ENCODE measurements around the gene SDK1. TPM values are rescaled to one million over a fixed set of nuclear protein-coding genes. Genes with fewer than 3 reads are reported as not detected.
A peak's percentile ranks its signal among the peaks of the same experiment; 100 is the strongest.

SDK1 gene
- total RNA-seq, 4 donors from 2014 or later: 2.0 to 9.3 (median 3.8) TPM

DNA sequence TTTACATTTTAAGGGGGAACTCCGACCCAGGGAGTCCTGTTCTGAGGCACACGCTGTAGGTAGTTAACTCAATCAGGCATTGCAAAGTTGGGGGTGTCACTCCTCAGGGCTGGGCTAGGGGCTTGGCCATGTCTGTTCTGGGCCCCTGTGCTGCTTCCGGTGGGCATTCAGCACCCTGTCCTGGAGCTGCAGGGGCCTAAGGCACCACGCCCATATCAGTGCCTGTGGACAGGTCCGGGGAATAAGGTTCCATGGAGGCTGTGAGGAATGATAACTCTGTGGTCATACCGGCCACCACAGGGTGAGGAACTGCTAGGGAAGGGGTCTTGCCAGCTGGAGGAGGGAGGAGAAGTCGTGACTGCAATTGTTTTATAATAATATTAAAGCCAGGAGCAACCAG, 842.0 kb downstream of the SDK1 start:
- Histone ChIP-seq H3K4me3 (no peak overlapping the region), H3K9me3 (no peaks in the 10 kb centered on the region), H3K4me1 (peaks cover 2 to 15% (median 3%) of the 10 kb centered on the region in 3 donors), H3K27me3 (peaks cover 0 to 61% (median 0%) of the 10 kb centered on the region in 4 donors), H3K27ac (no peak overlapping the region), H3K36me3 (no peaks in the 10 kb centered on the region)
- DNase-seq: no peak
- WGBS, 2 donors: 78 to 88% methylated on average over 6 of the region's 7 CpGs
- TF ChIP-seq, protein P1, sequence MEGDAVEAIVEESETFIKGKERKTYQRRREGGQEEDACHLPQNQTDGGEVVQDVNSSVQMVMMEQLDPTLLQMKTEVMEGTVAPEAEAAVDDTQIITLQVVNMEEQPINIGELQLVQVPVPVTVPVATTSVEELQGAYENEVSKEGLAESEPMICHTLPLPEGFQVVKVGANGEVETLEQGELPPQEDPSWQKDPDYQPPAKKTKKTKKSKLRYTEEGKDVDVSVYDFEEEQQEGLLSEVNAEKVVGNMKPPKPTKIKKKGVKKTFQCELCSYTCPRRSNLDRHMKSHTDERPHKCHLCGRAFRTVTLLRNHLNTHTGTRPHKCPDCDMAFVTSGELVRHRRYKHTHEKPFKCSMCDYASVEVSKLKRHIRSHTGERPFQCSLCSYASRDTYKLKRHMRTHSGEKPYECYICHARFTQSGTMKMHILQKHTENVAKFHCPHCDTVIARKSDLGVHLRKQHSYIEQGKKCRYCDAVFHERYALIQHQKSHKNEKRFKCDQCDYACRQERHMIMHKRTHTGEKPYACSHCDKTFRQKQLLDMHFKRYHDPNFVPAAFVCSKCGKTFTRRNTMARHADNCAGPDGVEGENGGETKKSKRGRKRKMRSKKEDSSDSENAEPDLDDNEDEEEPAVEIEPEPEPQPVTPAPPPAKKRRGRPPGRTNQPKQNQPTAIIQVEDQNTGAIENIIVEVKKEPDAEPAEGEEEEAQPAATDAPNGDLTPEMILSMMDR (IDR thresholded peaks at IDR 0.05): no peak
- no peak for TF ChIP-seq POLR2A (IDR thresholded peaks at IDR 0.05)
- intact Hi-C loops (cut with DNase I): no loop called here

DNA sequence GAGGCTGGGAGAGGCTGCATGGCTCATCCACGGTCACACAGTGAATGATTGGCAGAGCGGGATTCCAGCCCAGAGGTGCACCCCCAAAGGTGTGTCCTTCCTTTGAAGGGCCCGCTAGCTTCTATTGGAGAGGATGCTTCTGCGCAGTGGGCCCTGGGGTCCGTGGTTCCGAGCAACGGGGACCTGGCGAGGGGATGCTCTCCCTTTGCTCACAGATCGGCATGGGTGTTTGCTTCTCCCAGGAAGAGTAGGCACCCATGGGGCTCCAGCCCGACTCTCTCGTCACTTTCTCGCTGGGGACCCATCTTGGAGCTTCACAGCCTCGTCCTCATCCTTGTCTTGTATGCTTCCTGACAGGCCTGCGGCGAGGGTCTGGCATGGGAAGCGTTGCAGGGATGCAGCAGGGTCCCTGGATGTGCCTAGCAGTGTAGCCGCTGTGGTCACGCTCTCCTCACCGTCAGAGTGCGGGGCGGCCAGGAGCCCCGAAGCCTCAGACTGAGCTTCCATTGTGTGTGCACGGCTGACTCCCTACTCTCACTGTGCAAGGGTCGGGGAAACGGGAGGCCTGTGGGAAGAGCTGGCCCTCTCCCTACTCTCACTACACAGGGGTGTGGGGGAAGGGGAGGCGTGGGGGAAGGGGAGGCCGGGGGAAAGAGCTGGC, 842.6 kb downstream of the SDK1 start:
- TF ChIP-seq POLR2A (IDR thresholded peaks at IDR 0.05): no peak
- TF ChIP-seq, protein P1 (IDR thresholded peaks at IDR 0.05): no peak
- no peak overlapping the region for H3K27ac ChIP-seq
- WGBS, 2 donors: 90 to 98% methylated on average over 11 to 13 of the region's 27 CpGs

DNA sequence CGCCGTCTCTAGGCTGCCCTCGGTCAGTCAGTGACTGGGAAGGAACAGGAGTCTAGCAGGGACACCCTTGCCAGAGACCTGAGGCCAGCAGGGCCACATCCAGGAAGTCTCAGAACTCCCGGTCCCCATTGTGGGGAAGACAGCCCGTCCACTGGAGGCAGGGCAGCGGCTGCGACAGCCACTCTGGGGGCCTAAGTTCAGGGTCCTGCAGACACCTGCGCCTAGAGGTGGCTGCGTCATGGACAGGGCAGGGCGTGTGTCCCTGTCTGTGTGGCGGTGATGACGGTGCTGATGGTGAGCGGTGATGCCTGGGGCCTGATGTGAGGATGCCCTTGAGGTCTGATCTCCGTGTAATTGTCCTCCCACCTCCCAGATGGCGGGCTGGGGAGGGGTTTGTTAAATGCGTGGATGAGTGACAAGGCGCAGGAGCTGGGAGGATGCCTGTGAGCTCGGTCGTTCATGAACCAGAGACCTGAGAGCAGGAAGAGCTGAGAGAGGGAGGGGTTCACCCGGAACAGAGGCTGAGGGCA, 843.2 kb downstream of the SDK1 start:
- H3K27me3 ChIP-seq: peaks cover 0 to 69% (median 0%) of the 10 kb centered on the region in 4 donors
- 19 to 70% methylated on average over 3 to 14 of the region's 20 CpGs for WGBS, 2 donors
- intact Hi-C loops (cut with DNase I): no loop called here
- peaks cover 2 to 15% (median 3%) of the 10 kb centered on the region in 3 donors for H3K4me1 ChIP-seq
- H3K27ac ChIP-seq: no peak overlapping the region
- H3K36me3 ChIP-seq: no peaks in the 10 kb centered on the region
- TF ChIP-seq, protein P1 (IDR thresholded peaks at IDR 0.05): no peak
- no peak for TF ChIP-seq POLR2A (IDR thresholded peaks at IDR 0.05)
- peak overlapping the region in 2 of 4 donors; percentile 23 to 45 for H3K4me3 ChIP-seq
- no peak for DNase-seq
- no peaks in the 10 kb centered on the region for H3K9me3 ChIP-seq

More for the DNA sequence above, 842.6 kb downstream of the SDK1 start:
- peaks cover 0 to 67% (median 0%) of the 10 kb centered on the region in 4 donors for H3K27me3 ChIP-seq
- intact Hi-C loops (cut with DNase I): no loop called here
- peaks cover 2 to 15% (median 3%) of the 10 kb centered on the region in 3 donors for H3K4me1 ChIP-seq
- H3K4me3 ChIP-seq: no peak overlapping the region
- no peaks in the 10 kb centered on the region for H3K36me3 ChIP-seq
- no peaks in the 10 kb centered on the region for H3K9me3 ChIP-seq
- no peak for DNase-seq

DNA sequence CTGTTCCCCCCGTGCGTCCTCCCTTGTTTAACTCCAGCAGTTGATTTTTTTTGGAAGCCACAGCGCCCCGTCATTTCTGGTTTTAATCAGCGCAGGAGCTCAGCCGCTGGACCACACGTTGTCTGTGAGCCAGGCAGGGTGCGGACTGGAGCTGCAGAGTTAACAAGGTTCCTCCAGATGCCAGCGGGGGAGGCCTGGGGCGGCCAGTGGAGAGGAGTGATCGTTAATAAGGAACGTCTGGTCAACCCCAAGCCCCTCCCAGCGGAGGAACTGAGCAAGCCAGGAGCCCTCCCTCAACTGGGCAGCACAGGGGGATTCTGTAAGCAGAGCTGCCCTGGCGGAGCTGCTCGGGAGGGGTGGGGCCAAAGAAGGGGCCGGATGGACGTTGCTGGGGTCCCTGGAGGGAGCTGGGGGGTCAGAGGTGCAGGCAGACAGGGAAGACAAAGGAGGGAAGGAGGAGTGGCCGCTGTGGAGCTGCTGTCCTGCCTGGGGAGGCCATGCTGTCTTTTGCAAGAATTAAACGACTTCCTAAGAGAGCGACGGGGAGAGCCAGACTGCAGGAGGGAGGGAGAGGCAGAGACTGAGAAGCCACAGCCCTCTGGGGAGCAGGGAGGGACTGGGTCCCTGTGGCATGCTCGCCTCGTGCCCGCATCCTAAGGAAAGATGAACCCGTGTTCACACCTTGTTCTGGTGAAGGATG, 843.9 kb downstream of the SDK1 start:
- Histone ChIP-seq H3K9me3 (no peaks in the 10 kb centered on the region), H3K4me3 (peak overlapping the region in 3 of 4 donors; percentile 6 to 45 (median 23)), H3K27ac (no peak overlapping the region), H3K36me3 (no peaks in the 10 kb centered on the region), H3K4me1 (peaks cover 2 to 15% (median 3%) of the 10 kb centered on the region in 3 donors), H3K27me3 (peaks cover 0 to 71% (median 0%) of the 10 kb centered on the region in 4 donors)
- DNase-seq: no peak
- intact Hi-C loops (cut with DNase I): no loop called here
- WGBS, 2 donors: 27 to 46% methylated on average over 12 to 14 of the region's 25 CpGs
- TF ChIP-seq, protein P1 (IDR thresholded peaks at IDR 0.05): no peak
- no peak for TF ChIP-seq POLR2A (IDR thresholded peaks at IDR 0.05)

DNA sequence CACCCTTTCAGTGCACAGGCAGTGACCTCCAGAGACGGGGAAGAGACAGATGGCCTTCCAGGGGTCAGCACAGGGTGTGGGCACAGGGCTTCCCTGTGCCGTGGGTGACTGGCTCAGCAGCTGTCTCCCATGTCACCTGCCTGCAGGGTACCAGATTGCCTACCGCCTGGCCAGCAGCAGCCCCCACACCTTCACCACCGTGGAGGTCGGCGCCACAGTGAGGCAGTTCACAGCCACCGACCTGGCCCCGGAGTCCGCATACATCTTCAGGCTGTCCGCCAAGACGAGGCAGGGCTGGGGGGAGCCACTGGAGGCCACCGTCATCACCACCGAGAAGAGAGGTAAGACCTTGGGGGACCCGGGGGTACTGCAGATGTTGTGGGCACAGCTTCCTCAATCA, 844.5 kb downstream of the SDK1 start:
- Histone ChIP-seq H3K27me3 (peaks cover 0 to 71% (median 0%) of the 10 kb centered on the region in 4 donors), H3K9me3 (no peaks in the 10 kb centered on the region), H3K4me1 (peaks cover 2 to 15% (median 3%) of the 10 kb centered on the region in 3 donors), H3K4me3 (no peak overlapping the region), H3K36me3 (no peaks in the 10 kb centered on the region), H3K27ac (no peak overlapping the region)
- no peak for DNase-seq
- intact Hi-C loops (cut with DNase I): no loop called here
- WGBS, 2 donors: 87 to 94% methylated on average over 2 to 6 of the region's 14 CpGs
- no peak for TF ChIP-seq POLR2A (IDR thresholded peaks at IDR 0.05)
- TF ChIP-seq, protein P1 (IDR thresholded peaks at IDR 0.05): no peak
